Activated B cell treated with CpG ODN at 0.5 μM for 24 hours (primary cell): Measurements from ENCODE around the gene RUVBL1. TPM values are rescaled to one million over a fixed set of nuclear protein-coding genes. Genes with fewer than 3 reads are reported as not detected.

Experiments
- ATAC-seq: fragments of 200-7000 bp; cut with Tn5 transposase; one replicate; pipeline ENCODE4 v1.10.0; 2021; ENCODE audit warnings: low read depth, mild to moderate bottlenecking, moderate library complexity
- CTCF ChIA-PET: fragments of 350-600 bp; sonication (Branson Sonifier 250); formaldehyde crosslinking; loops from one replicate; lab custom pipeline; 2021; ENCODE audit warnings: antibody characterized with exemption; lab: Charles Lee
- POLR2A ChIA-PET: fragments of 350-600 bp; sonication (Branson Sonifier 250); formaldehyde crosslinking; loops from one replicate; lab custom pipeline; 2021; ENCODE audit warnings: antibody characterized with exemption; lab: Charles Lee
- DNase-seq: peaks from one replicate; pipeline ENCODE4 v3.0.0; 2022
- H3K27ac Mint-ChIP-seq: one replicate; pipeline ENCODE4 v1.8.0; 2020; ENCODE audit warnings: mixed read lengths
- H3K27me3 Mint-ChIP-seq: one replicate; pipeline ENCODE4 v1.8.0; 2021; ENCODE audit warnings: mixed read lengths
- H3K36me3 Mint-ChIP-seq: one replicate; pipeline ENCODE4 v1.8.0; 2021; ENCODE audit warnings: low read depth, mixed read lengths
- H3K4me1 Mint-ChIP-seq: one replicate; pipeline ENCODE4 v1.8.0; 2021; ENCODE audit warnings: mixed read lengths
- H3K4me3 Mint-ChIP-seq: one replicate; pipeline ENCODE4 v1.8.0; 2020; ENCODE audit warnings: mild to moderate bottlenecking, mixed read lengths
- H3K9me3 Mint-ChIP-seq: one replicate; pipeline ENCODE4 v1.8.0; 2020; ENCODE audit warnings: mixed read lengths
- intact Hi-C: fragments of 100-400 bp; cut with micrococcal nuclease; formaldehyde crosslinking; loops from one replicate; pipeline ENCODE4 v1.15.1; 2024
- total RNA-seq: library from RNA; stranded (reverse); gene quantifications from 2 replicates; pipeline ENCODE4 v1.2.3, GENCODE V29; 2022
- TF ChIP-seq, protein P1 (sequence below): fragments of 200-600 bp; IDR thresholded peaks from one replicate; pipeline ENCODE4 v1.8.0; 2022; ENCODE audit warnings: antibody characterized with exemption, mild to moderate bottlenecking

Gene RUVBL1
- total RNA-seq, 1 donor from 2014 or later: 44.8 TPM

DNA sequence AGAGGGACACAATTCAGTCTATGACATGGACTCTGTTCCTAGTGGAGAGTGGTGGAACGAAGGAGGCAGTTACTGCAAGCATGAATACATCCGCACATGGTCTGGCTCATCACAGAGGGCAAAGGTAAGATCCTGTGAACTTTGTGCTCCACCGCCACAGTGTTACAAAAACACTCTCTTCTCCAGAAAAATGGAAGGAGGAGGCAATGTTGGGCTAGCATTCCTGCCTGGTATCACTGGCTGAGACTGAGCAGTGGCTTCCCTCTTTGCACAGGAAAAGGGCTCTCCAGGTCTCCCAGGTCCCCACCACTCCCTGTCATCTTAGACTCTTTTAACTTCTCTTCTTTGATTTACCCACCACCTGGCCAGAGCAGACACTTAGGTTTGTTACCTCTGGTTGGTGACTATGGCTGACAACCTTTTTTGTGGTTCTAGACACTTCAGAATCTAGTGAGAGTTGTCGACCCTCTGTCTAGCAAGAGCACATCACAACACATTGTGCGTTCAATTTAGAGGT, 28.2 kb upstream of the RUVBL1 start:
- Mint-ChIP-seq H3K4me3 (peak overlapping the region; percentile 52), H3K27me3 (no peaks in the 10 kb centered on the region), H3K9me3 (peaks cover 3% of the 10 kb centered on the region), H3K36me3 (peaks cover 16% of the 10 kb centered on the region), H3K4me1 (peaks cover 17% of the 10 kb centered on the region), H3K27ac (peak overlapping the region; percentile 50)
- CTCF ChIA-PET: interaction anchor here (1.2 kb wide), 1 partner anchor 28 kb away, joined by 5 read pairs; the partner anchor contains the start of gene RUVBL1
- POLR2A ChIA-PET: interaction anchor here (2.7 kb wide), 1 partner anchor 28 kb away, joined by 69 read pairs; the partner anchor contains the start of gene RUVBL1
- no peak for ATAC-seq
- intact Hi-C loops: loop anchor here (2.0 to 10.0 kb wide), 4 partner anchors 75 to 1675 kb away; partner anchors contain the start of genes ABTB1, MCM2, TPRA1 and ZXDC
- DNase-seq: no peak
- TF ChIP-seq, protein P1, sequence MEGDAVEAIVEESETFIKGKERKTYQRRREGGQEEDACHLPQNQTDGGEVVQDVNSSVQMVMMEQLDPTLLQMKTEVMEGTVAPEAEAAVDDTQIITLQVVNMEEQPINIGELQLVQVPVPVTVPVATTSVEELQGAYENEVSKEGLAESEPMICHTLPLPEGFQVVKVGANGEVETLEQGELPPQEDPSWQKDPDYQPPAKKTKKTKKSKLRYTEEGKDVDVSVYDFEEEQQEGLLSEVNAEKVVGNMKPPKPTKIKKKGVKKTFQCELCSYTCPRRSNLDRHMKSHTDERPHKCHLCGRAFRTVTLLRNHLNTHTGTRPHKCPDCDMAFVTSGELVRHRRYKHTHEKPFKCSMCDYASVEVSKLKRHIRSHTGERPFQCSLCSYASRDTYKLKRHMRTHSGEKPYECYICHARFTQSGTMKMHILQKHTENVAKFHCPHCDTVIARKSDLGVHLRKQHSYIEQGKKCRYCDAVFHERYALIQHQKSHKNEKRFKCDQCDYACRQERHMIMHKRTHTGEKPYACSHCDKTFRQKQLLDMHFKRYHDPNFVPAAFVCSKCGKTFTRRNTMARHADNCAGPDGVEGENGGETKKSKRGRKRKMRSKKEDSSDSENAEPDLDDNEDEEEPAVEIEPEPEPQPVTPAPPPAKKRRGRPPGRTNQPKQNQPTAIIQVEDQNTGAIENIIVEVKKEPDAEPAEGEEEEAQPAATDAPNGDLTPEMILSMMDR: no peak

GRCh38 chr3:128149650-128150049, 26.0 kb upstream of the RUVBL1 start:
- no peaks in the 10 kb centered on the region for H3K27me3 Mint-ChIP-seq
- intact Hi-C loops: loop anchor here (5.0 to 10.0 kb wide), 2 partner anchors 555 to 1672 kb away; partner anchors contain the start of genes MCM2, TPRA1 and ZXDC
- peaks cover 3% of the 10 kb centered on the region for H3K9me3 Mint-ChIP-seq
- no peak overlapping the region for H3K27ac Mint-ChIP-seq
- CTCF ChIA-PET: no interaction called here
- TF ChIP-seq, protein P1: no peak
- peaks cover 11% of the 10 kb centered on the region for H3K4me1 Mint-ChIP-seq
- peaks cover 5% of the 10 kb centered on the region for H3K36me3 Mint-ChIP-seq
- DNase-seq (no peak), ATAC-seq (no peak)
- no peak overlapping the region for H3K4me3 Mint-ChIP-seq
- POLR2A ChIA-PET: no interaction called here

GRCh38 chr3:128146201-128146600, 22.6 kb upstream of the RUVBL1 start:
- H3K9me3 Mint-ChIP-seq: no peaks in the 10 kb centered on the region
- H3K36me3 Mint-ChIP-seq: no peaks in the 10 kb centered on the region
- CTCF ChIA-PET: no interaction called here
- POLR2A ChIA-PET: no interaction called here
- intact Hi-C loops: no loop called here
- DNase-seq (no peak), ATAC-seq (no peak)
- TF ChIP-seq, protein P1: no peak
- H3K27me3 Mint-ChIP-seq: no peaks in the 10 kb centered on the region
- H3K4me3 Mint-ChIP-seq: no peak overlapping the region
- no peaks in the 10 kb centered on the region for H3K4me1 Mint-ChIP-seq
- H3K27ac Mint-ChIP-seq: no peak overlapping the region

DNA sequence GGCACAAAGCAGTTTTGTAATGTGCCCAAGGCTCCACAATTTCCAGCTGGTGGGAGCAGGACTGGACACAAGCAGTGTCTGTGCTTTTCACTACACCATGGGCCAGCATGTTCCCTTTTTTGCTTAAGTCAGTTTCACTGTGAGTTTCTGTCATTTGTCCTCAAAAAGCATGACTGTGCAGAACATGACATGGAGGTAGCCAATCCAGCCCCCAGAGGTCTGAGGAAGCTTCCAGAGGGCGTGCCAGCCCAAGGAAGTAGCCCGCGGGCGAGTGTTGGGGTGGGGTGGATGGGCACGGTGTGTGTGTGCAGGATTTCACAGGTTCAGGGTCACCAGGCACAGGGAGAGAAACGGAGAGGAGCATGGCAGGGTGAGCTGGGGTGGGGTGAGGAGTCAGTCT, 21.7 kb upstream of the RUVBL1 start:
- Mint-ChIP-seq H3K27ac (no peak overlapping the region), H3K36me3 (no peaks in the 10 kb centered on the region), H3K27me3 (no peaks in the 10 kb centered on the region), H3K4me1 (no peaks in the 10 kb centered on the region), H3K9me3 (no peaks in the 10 kb centered on the region), H3K4me3 (no peak overlapping the region)
- no peak for DNase-seq
- ChIA-PET CTCF (no interaction called here), POLR2A (no interaction called here)
- intact Hi-C loops: no loop called here
- TF ChIP-seq, protein P1: no peak
- ATAC-seq: peak; percentile 18

GRCh38 chr3:128144512-128145187, 21.0 kb upstream of the RUVBL1 start:
- no peaks in the 10 kb centered on the region for H3K36me3 Mint-ChIP-seq
- H3K27me3 Mint-ChIP-seq: no peaks in the 10 kb centered on the region
- no peak overlapping the region for H3K4me3 Mint-ChIP-seq
- intact Hi-C loops: no loop called here
- no peaks in the 10 kb centered on the region for H3K4me1 Mint-ChIP-seq
- TF ChIP-seq, protein P1: no peak
- ChIA-PET CTCF (no interaction called here), POLR2A (no interaction called here)
- no peak for ATAC-seq
- no peak for DNase-seq
- no peaks in the 10 kb centered on the region for H3K9me3 Mint-ChIP-seq
- H3K27ac Mint-ChIP-seq: no peak overlapping the region
